Jurkat, Clone E6-1 (cell line): ENCODE measurements around the gene ITPR3.

Experiments used
- DNase-seq: peaks from one replicate; pipeline ENCODE4 v3.0.0-alpha.2; 2011; ENCODE audit warnings: low read depth, low spot score
- H3K4me3 ChIP-seq: 2 replicates; pipeline ENCODE4 v1.5.1; 2011; ENCODE audit warnings: mild to moderate bottlenecking, low read length, control low read depth, moderate library complexity

ITPR3 gene

DNA sequence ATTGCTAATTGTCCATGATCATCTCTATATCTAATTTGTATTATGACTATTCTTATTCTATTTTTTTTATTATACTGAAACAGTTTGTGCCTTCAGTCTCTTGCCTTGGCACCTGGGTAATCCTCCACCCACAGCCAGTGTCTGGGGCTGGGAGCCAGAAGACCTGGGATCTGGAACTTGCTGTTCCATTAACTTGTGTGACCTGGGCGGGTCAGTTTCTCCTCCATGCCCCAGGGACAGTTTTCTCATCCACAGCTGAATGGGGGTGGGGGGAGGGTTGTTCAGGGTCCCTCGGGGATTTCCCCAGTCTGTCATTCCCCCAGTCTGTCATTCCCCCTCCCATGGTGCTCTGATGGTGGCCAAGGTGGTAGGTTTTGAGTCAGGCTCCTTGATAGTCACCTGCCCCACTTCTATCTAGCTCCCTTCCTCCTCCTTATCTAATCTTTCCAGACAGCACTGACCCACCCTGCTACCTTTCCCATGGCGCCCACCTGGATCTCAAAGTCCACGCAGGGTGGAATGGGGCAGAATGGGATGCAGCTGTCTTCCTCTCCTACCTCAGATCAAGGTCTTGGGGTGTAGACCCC lies 10.9 kb downstream of the ITPR3 start:
- H3K4me3 ChIP-seq: no peak overlapping the region
- no peak for DNase-seq

DNA sequence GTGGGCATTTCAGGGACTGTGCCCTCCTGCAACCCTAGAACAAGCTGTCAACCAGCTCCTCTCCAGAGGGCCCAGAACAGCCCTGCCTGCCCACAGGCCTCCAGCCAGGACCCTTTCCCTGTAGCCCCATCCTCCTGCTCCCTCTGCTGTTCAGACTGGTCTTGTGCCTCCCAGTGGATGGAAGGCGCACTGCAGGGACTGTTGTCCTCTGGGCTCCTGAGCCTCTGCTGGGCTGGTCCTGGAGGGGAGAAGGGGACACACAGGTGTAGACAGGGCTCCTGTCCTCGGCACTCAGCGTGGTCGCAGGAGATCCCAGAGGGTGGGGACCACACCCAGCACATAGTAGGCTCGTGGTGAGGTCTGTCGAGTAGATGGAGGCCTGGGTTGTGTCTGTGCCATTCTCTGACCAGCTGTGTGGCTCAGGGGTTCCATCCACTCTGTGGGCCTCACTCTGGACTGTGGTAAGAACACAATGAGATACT lies 11.5 kb downstream of the ITPR3 start:
- H3K4me3 ChIP-seq: no peak overlapping the region
- DNase-seq: no peak

DNA sequence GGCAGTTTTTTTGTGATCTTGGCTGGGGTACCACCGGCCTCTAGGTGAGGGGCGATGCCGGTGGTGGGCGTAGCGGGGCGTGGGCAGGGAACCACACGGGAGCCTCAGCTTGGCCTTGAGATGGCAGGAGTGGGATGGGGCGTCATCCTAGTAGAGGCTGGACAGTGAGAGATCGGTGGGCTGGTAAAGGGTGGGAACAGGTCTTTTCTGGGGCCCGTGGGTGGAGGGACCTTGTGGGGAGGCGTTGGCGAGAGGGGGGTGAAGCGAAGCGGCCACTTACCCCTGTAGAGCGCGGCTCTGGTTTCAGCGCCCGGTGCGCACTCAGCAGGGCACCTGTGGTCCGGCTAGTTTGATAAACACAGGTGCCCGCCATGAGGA lies 12.0 kb downstream of the ITPR3 start:
- H3K4me3 ChIP-seq: peak overlapping the region; percentile 33
- no peak for DNase-seq

DNA sequence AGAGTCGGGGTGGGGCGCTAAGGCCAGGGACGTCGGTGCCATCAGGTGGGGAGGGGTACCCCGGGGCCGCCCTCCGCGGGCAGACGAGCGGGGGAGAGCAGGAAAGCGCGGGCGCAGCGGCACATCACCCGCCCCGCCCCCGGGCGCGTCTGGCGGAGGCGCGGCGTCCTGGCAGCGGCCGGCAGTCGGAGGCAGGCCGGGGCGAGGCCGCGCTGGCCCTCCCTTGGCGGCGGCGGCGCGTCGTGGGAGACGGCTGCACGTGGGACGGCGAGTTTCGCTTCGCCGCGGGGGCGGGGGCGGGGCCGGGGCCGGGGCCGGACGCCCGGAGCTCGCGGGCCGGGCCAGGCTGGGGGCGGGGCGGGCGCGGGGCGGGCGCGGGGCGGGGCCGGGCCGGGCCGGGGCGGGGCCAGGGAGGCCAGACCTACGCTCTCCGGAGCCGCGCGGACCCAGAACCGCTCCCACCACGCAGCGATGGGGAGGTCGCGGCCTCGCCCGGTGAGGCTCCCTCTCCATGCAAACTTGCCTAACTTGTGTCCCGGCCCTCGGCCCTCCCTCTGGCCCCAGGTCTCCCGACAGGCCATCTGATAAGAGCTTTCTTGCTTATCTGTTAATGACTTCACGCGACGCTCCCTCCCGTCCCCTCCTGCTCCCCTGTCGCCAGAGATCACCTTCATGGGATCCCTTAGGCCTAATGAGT lies 12.5 kb downstream of the ITPR3 start:
- peak overlapping the region; percentile 33 for H3K4me3 ChIP-seq
- no peak for DNase-seq

- no peak overlapping the region for H3K4me3 ChIP-seq
- no peak for DNase-seq
Measured at GRCh38 chr6:33634161-33634727, 13.1 kb downstream of the ITPR3 start.

GRCh38 chr6:33634946-33635345 lies 13.8 kb downstream of the ITPR3 start:
- DNase-seq: no peak
- no peak overlapping the region for H3K4me3 ChIP-seq

DNA sequence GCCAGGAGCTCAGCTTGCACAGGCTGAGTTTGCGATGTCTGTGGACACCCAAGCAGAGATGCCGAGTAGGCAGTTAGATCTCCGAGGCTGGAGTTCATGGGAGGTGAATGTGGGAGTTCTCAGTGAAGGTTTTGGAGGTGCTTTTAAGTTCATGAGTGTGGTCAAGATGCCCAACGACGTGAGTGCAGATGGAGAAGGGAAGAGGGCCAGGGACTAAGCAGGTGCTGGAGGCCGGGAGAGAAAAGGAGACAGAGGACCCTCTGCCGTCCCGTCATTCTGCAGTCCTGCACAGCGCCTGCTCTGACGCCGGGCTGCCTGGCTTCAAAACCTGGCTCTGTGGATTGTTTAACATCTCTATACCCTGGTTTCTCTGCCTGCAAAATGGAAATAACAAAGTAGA lies 15.5 kb downstream of the ITPR3 start:
- H3K4me3 ChIP-seq: no peak overlapping the region
- no peak for DNase-seq

- no peak for DNase-seq
- H3K4me3 ChIP-seq: no peak overlapping the region
Measured at GRCh38 chr6:33638556-33638955, 17.4 kb downstream of the ITPR3 start.

DNA sequence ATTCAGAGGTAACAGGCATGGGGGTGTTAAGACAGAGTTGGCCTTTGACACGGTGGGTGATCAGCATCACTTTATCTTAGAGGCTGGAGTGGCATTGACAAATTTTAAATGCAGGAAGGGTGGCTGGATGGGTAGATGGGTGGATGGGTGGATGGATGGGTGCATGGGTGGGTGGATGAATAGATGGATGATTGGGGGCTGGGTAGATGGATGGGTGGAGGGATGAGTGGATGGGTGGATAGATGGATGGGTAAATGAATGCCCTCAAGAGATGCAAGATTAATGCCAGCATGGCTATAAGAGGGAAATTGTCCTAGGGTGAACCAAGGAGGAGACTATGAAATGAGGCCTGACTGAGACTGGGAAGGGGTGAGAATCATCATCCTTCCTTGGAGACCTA lies 18.4 kb downstream of the ITPR3 start:
- H3K4me3 ChIP-seq: no peak overlapping the region
- DNase-seq: no peak

DNA sequence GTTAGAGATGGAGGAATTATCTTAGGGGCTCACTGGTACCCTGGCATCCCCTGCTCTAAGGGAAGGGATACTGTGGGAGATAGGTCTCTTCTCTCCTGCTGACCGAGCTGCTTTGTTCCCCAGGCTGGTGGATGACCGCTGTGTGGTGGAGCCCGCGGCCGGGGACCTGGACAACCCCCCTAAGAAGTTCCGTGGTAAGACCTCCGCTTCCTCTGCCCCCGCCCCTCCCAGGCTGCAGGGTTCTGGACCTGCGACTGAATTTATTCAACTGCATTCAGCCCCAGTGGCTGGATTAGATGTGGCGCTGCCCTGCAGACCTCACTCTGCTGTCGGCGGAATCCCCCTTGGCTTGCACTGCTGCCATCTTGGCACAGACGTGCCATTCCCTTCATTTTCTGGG lies 19.2 kb downstream of the ITPR3 start:
- no peak for DNase-seq
- no peak overlapping the region for H3K4me3 ChIP-seq

DNA sequence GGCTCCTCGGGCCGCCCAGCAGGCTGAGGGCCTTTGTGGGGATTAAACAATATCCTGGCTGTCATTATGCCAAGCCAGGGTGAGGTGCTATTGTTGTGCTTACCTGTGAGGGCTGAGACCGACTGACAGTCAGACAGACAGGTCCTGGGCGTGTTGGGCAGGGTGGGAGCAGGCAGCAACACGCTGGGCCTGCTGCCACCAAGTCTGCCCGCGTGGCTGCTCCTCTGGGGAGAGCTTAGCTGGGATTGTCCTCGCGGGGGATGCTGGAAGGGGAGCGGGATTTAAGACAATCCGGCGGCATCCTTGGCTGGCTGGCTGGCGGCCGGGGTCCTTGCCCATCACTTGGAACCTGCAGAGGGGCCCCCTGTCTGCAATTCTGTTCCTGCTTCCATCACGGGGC lies 20.0 kb downstream of the ITPR3 start:
- DNase-seq: no peak
- H3K4me3 ChIP-seq: no peak overlapping the region

DNA sequence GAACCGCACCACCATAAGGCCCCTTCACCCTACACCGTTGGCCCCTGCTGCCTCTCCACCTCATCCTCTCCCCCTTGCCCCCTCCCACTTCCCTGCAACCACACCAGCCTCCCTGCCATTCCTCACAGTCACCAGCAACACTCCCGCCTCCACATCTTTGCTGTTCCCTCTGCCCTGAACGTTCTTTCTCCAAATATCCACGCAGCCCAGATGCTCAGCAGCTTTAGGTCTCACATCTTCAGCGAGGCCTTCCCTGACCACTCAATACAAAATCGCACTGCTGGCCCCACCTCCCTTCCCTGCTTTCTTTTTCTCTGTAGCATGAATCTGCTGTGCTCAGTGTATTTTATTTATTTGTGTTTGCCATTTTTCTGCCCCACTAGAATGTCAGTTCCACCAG lies 20.5 kb downstream of the ITPR3 start:
- H3K4me3 ChIP-seq: no peak overlapping the region
- DNase-seq: no peak

DNA sequence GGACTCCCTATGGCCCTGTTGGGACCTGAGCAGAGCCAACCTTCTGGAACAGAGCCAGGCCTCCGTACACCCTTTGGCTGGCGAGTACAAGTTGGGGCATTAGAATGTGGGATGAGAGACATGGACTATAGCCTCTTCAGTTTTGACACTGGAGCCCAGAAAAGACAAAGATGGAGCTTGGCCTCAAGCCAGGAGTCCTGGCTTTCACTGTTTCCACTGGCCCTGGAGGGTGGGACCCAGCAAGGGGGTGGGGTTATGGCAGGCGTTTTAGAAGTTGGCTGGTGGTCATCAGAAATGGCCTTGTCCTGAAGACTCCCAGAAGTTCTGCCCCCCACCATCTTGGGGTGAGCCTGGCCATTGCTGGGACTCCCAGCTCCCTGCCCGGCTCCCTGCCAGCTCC lies 21.8 kb downstream of the ITPR3 start:
- DNase-seq: no peak
- no peak overlapping the region for H3K4me3 ChIP-seq

GRCh38 chr6:33651403-33651802 lies 30.3 kb downstream of the ITPR3 start:
- no peak for DNase-seq
- H3K4me3 ChIP-seq: no peak overlapping the region

DNA sequence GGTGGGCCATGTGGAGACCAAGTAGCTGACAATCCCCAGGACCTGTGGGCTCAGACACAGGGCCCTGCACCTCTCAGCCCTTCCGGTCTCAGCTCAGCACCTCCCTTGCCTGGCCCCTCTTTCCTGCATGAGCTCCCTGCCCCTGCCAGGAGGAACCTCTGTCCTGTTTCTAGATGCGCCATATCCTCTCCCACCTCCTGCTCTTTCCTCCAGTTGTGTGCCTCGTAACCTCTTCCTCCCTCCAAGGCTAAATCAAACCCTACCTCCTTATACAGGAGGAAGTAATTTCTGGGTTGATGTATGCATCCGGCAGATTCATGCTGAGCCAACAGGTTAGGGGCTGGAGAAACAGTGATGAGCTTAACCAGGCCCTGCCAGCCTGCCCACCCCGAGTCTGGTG lies 30.9 kb downstream of the ITPR3 start:
- no peak for DNase-seq
- H3K4me3 ChIP-seq: no peak overlapping the region

DNA sequence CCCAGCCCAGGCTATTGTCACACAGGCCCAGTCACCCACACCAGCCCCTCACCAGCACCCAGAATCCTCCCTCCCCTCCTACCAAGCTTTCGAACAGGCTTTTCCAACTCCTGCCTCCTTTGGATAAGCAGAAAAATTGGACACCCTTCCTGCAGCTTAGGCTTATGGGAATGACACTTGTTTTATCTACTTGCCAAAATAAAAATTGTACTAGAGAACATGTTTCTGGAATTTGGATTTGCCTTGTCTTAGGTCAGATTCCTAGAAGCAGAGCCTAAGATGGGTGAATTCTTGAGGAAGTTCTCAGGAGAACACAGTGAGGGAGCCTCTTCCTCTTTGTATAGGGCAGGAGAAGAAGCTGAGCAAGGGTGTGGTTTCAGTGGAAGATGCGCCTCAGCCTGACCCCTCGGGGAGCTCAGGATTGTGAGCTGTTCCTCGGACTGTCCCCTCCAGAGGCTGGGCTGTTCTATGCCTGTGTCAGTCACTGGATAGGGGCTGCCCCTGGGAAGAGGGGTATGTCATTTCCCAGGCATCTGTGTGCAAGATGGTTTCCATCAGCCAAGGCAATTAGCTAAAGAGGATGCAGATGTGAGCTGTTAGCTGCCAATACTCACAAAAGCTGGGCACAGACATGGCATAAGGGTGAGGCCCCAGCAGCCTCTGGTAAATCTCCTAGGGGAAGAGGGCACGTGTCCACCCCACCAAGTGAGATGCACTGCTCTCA lies 33.9 kb downstream of the ITPR3 start:
- DNase-seq: no peak
- H3K4me3 ChIP-seq: no peak overlapping the region

DNA sequence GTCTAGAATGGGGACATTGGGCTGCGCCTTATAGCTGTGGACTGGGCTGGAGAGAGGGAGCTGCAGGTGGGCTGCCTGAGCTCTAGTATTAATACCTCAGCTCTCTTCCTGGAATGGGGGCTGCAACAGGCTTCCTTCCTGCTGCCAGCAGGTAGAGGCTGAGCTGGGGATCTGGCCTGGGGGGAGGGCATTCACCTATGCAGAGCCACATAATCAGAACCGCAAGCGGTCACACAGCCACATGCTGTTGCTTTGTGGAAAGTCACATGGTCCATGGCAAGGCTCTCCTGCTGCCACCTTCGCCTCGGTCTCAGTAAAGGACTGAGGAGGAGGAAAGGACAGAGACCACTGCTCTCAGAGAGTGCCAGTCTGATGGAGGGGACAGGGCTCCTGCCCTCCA lies 35.7 kb downstream of the ITPR3 start:
- H3K4me3 ChIP-seq: no peak overlapping the region
- DNase-seq: no peak

GRCh38 chr6:33658982-33659689 lies 38.0 kb downstream of the ITPR3 start:
- DNase-seq: no peak
- no peak overlapping the region for H3K4me3 ChIP-seq

- no peak for DNase-seq
- no peak overlapping the region for H3K4me3 ChIP-seq
Measured at GRCh38 chr6:33659986-33660385, 38.9 kb downstream of the ITPR3 start.
